ENCODE results near the gene NANS. TPM values are rescaled to one million over a fixed set of nuclear protein-coding genes. Genes with fewer than 3 reads are reported as not detected.

The NANS gene
- polyA plus RNA-seq, 1 donor (not counting 4 experiments of a cell fraction or from before 2014, with no cell fraction given) = 63.1 TPM

GRCh38 chr9:98071737-98072136 is 15.2 kb downstream of the NANS start:
- FAIRE-seq = no peak
- Histone ChIP-seq H3K4me2 (ENCODE audit: control insufficient read depth, extremely low read depth, insufficient read depth, low read depth, low read length) (no peak overlapping the region), H3K27ac (ENCODE audit: control insufficient read depth, insufficient read depth, low read length) (no peak overlapping the region), H3K4me1 (ENCODE audit: control insufficient read depth, extremely low read depth, insufficient read depth, low read length) (peaks cover 19% of the 10 kb centered on the region), H3K9me3 (ENCODE audit: control insufficient read depth, low read depth, low read length) (no peaks in the 10 kb centered on the region), H3K4me3 (ENCODE audit: control insufficient read depth in 2 of 3, extremely low read depth in 1 of 3, insufficient read depth in 2 of 3, low read depth in 1 of 3, low read length in 3 of 3) (no peak overlapping the region), H3K9me1 (ENCODE audit: control insufficient read depth, extremely low read depth, insufficient read depth, low read length) (no peaks in the 10 kb centered on the region), H3K9ac (ENCODE audit: control insufficient read depth, extremely low read depth, insufficient read depth, low read length) (no peak overlapping the region), H2AFZ (ENCODE audit: control insufficient read depth, low read length) (no peak overlapping the region), H3K36me3 (ENCODE audit: control insufficient read depth in 2 of 2, extremely low read depth in 1 of 2, insufficient read depth in 2 of 2, low read length in 2 of 2) (peaks cover 0 to 1% of the 10 kb centered on the region in 2 experiments), H4K20me1 (ENCODE audit: control insufficient read depth, extremely low read depth, insufficient read depth, low read length) (no peaks in the 10 kb centered on the region), H3K79me2 (ENCODE audit: control insufficient read depth, insufficient read depth, low read length) (peaks cover 16% of the 10 kb centered on the region), H3K27me3 (ENCODE audit: control insufficient read depth, extremely low read depth, insufficient read depth, low read length) (no peaks in the 10 kb centered on the region)
- TF ChIP-seq, protein P1, sequence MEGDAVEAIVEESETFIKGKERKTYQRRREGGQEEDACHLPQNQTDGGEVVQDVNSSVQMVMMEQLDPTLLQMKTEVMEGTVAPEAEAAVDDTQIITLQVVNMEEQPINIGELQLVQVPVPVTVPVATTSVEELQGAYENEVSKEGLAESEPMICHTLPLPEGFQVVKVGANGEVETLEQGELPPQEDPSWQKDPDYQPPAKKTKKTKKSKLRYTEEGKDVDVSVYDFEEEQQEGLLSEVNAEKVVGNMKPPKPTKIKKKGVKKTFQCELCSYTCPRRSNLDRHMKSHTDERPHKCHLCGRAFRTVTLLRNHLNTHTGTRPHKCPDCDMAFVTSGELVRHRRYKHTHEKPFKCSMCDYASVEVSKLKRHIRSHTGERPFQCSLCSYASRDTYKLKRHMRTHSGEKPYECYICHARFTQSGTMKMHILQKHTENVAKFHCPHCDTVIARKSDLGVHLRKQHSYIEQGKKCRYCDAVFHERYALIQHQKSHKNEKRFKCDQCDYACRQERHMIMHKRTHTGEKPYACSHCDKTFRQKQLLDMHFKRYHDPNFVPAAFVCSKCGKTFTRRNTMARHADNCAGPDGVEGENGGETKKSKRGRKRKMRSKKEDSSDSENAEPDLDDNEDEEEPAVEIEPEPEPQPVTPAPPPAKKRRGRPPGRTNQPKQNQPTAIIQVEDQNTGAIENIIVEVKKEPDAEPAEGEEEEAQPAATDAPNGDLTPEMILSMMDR (optimal IDR thresholded peaks at IDR 0.05 in 1 of 3, IDR thresholded peaks at IDR 0.05 in 1 of 3, conservative IDR thresholded peaks at IDR 0.05 in 1 of 3; ENCODE audit: extremely low read depth in 1 of 3, insufficient read depth in 2 of 3, low read length in 3 of 3) = no peak
- TF ChIP-seq EZH2 (IDR thresholded peaks at IDR 0.05; ENCODE audit: low read length) = no peak
- dilution Hi-C loops (cut with MboI; ENCODE audit: extremely low pct_ligation_motif_present, low sequenced_read_pairs) = no loop called here
- no peak for DNase-seq (ENCODE audit: low read depth, low spot score)

- no peaks in the 10 kb centered on the region for H3K9me3 ChIP-seq (ENCODE audit: control insufficient read depth, low read depth, low read length)
- FAIRE-seq (no peak), DNase-seq (ENCODE audit: low read depth, low spot score) (no peak)
- H3K36me3 ChIP-seq (ENCODE audit: control insufficient read depth in 2 of 2, extremely low read depth in 1 of 2, insufficient read depth in 2 of 2, low read length in 2 of 2) = peaks cover 8 to 10% of the 10 kb centered on the region in 2 experiments
- dilution Hi-C loops (cut with MboI; ENCODE audit: extremely low pct_ligation_motif_present, low sequenced_read_pairs) = no loop called here
- no peaks in the 10 kb centered on the region for H4K20me1 ChIP-seq (ENCODE audit: control insufficient read depth, extremely low read depth, insufficient read depth, low read length)
- H3K4me1 ChIP-seq (ENCODE audit: control insufficient read depth, extremely low read depth, insufficient read depth, low read length) = peaks cover 19% of the 10 kb centered on the region
- H2AFZ ChIP-seq (ENCODE audit: control insufficient read depth, low read length) = no peak overlapping the region
- TF ChIP-seq EZH2 (IDR thresholded peaks at IDR 0.05; ENCODE audit: low read length) = no peak
- TF ChIP-seq, protein P1 (optimal IDR thresholded peaks at IDR 0.05 in 1 of 3, IDR thresholded peaks at IDR 0.05 in 1 of 3, conservative IDR thresholded peaks at IDR 0.05 in 1 of 3; ENCODE audit: extremely low read depth in 1 of 3, insufficient read depth in 2 of 3, low read length in 3 of 3) = peak; percentile 81 to 94 (median 88)
- H3K4me2 ChIP-seq (ENCODE audit: control insufficient read depth, extremely low read depth, insufficient read depth, low read depth, low read length) = peak overlapping the region; percentile 16
- H3K4me3 ChIP-seq (ENCODE audit: control insufficient read depth in 2 of 3, extremely low read depth in 1 of 3, insufficient read depth in 2 of 3, low read depth in 1 of 3, low read length in 3 of 3) = no peak overlapping the region
- H3K79me2 ChIP-seq (ENCODE audit: control insufficient read depth, insufficient read depth, low read length) = peaks cover 9% of the 10 kb centered on the region
- no peaks in the 10 kb centered on the region for H3K9me1 ChIP-seq (ENCODE audit: control insufficient read depth, extremely low read depth, insufficient read depth, low read length)
- H3K9ac ChIP-seq (ENCODE audit: control insufficient read depth, extremely low read depth, insufficient read depth, low read length) = no peak overlapping the region
- peak overlapping the region; percentile 27 for H3K27ac ChIP-seq (ENCODE audit: control insufficient read depth, insufficient read depth, low read length)
- H3K27me3 ChIP-seq (ENCODE audit: control insufficient read depth, extremely low read depth, insufficient read depth, low read length) = no peaks in the 10 kb centered on the region
These were observed 17.8 kb downstream of the NANS start for GRCh38 chr9:98074115-98074990.
